Measurements from ENCODE around the gene ITPRIPL1. TPM values are rescaled to one million over a fixed set of nuclear protein-coding genes. Genes with fewer than 3 reads are reported as not detected.
"Not testable (repeated sequence)": the region's sequence is repeated elsewhere in the genome, so short reads cannot be mapped to it uniquely, and the experiment has no call there.

Gene ITPRIPL1, protein sequence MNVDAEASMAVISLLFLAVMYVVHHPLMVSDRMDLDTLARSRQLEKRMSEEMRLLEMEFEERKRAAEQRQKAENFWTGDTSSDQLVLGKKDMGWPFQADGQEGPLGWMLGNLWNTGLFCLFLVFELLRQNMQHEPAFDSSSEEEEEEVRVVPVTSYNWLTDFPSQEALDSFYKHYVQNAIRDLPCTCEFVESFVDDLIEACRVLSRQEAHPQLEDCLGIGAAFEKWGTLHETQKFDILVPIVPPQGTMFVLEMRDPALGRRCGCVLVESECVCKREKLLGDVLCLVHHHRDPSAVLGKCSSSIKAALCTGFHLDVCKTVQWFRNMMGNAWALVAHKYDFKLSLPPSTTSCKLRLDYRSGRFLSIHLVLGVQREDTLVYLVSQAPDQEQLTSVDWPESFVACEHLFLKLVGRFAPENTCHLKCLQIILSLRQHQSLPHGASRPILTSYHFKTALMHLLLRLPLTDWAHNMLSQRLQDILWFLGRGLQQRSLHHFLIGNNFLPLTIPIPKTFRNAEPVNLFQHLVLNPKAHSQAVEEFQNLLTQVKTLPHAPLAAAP
- 1 to 10 TPM in 2 of 3 donors, under 1 TPM in 1; 0.43 to 1.4 (median 1.3) TPM for total RNA-seq
- long read RNA-seq, donor 1, partial matches to known transcripts = 0 of 1 reads
- long read RNA-seq, donor 1, other reads (novel, unspliced or antisense) = 0 of 1 reads
- long read RNA-seq, donor 2, partial matches to known transcripts = 0 of 1 reads
- long read RNA-seq, donor 2, other reads (novel, unspliced or antisense) = 0 of 1 reads

DNA sequence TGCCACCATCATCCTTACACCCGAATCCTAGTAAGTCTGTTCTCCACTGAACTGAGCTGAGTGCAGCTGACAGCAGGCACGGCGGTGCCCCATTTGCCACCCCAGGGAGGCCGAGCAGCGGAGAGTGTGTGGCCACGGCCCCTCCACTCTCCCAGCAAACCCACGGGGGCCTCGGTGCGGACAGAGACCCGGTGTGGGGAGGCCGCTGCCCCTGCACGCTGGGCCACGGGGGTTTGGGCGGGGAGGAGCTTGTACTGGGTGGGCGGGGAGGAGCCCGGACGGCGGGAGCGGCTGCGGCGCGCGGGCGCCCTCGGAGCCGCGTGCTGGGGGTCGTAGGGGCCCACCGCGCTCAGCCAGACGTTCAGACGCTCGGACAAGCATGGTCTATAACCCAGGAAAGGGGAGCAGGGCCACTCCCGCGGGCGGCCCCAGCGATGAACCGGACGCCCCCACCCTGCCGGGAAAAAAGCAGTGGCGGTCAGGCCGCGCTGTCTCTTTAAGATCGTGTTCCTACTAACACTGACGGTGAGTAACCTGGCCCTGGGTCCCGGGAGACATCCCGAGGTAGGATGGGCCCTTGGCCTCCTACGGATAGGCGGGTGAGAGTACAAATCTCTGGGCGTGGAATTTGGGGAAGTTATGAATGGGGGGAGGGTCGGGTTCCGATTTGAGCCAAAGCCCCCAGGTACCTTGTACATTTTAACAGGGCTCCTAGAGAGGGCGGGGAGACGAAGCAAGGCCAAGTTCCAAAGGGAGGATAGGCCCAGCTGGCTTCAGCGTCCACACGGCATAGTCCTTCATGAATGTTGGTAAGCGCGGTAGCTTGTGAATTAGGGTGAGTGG, at the start of gene ITPRIPL1:
Gene ITPRIPL1, plus strand, starts transcription at position 277 of the 843 bp plus-strand sequence. Its CDS starts 523 bp downstream, at position 800.
- H3K36me3 ChIP-seq (ENCODE audit: low read depth) = no peaks in the 10 kb centered on the region
- ATAC-seq (peak; percentile 54), DNase-seq (peak in 2 of 3 donors; percentile 48 to 63)
- intact Hi-C loops (cut with DNase I, micrococcal nuclease) = no loop called here
- H3K4me3 ChIP-seq = no peak within 1 kb of the TSS
- TF ChIP-seq, protein P1, sequence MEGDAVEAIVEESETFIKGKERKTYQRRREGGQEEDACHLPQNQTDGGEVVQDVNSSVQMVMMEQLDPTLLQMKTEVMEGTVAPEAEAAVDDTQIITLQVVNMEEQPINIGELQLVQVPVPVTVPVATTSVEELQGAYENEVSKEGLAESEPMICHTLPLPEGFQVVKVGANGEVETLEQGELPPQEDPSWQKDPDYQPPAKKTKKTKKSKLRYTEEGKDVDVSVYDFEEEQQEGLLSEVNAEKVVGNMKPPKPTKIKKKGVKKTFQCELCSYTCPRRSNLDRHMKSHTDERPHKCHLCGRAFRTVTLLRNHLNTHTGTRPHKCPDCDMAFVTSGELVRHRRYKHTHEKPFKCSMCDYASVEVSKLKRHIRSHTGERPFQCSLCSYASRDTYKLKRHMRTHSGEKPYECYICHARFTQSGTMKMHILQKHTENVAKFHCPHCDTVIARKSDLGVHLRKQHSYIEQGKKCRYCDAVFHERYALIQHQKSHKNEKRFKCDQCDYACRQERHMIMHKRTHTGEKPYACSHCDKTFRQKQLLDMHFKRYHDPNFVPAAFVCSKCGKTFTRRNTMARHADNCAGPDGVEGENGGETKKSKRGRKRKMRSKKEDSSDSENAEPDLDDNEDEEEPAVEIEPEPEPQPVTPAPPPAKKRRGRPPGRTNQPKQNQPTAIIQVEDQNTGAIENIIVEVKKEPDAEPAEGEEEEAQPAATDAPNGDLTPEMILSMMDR (IDR thresholded peaks at IDR 0.05) = no peak
- no peaks in the 10 kb centered on the region for H3K9me3 ChIP-seq
- H3K4me1 ChIP-seq (ENCODE audit: low read depth) = peaks cover 16% of the 10 kb centered on the region

DNA sequence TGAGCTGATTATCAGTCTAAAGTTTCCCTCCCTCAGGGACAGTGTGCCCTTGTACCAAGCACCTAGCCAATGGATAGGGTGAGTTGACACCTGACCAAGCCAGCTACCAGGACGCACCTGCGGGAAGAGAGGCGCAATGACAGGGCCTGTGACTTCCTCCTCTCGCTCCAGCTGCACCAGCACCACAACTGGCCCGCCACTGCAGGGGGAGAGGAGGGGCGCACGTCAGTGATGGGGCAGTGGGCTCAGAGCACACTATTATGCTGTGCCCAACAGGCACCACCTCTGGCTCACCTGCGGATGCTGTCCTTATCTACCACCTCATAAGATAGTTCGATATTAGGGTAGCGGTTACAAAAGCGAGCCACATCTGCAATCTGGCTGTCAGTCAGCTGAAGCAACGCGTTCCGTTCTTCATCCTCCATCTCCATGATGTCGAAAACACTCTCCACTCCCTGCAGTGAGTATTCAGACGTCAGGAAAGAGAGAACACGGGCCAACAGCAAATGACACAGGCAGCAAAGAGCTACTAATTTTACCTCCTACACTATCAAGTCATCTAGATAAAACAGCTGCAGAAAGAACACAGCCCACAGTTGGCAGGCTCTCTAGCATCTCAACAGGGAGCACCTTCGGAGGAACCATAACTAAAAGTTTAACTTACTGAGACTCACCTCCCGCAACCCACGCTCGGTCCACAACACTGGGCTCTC, 48.2 kb upstream of the ITPRIPL1 start:
- no peak for ATAC-seq
- H3K4me1 ChIP-seq (ENCODE audit: low read depth) = no peaks in the 10 kb centered on the region
- intact Hi-C loops (cut with DNase I, micrococcal nuclease) = no loop called here
- H3K36me3 ChIP-seq (ENCODE audit: low read depth) = peaks cover 14% of the 10 kb centered on the region
- H3K4me3 ChIP-seq = no peak overlapping the region
- H3K9me3 ChIP-seq = no peaks in the 10 kb centered on the region
- DNase-seq = no peak
- TF ChIP-seq, protein P1 (IDR thresholded peaks at IDR 0.05) = no peak

DNA sequence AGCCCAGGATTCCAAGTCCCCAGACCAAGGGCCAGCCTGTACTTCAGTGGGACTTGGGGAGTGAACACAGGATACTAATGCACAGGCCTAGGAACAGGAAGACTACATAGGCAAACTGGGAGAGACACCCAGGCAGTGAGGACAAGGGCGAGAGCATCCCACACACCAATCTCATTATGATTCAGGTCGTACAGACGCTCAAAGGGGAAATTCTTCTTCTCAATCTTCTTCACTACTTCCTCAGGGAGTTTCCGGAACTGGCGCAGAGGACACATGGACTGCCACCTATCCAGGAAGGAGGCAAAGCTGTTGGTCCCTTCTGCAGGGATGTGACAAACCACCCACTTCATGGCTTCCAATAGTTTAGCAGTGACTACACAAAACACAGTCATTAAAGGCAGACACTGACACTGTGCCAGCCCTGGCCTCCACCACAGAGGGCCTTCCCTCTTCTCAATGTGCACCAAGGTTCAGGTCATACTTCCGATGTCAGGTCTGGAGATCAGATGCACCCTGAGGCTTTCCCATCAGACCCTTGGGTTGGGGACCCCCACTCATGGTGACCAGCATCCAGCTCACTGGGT, 37.8 kb upstream of the ITPRIPL1 start:
- Histone ChIP-seq H3K4me1 (ENCODE audit: low read depth) (no peaks in the 10 kb centered on the region), H3K36me3 (ENCODE audit: low read depth) (peaks cover 18% of the 10 kb centered on the region), H3K4me3 (no peak overlapping the region), H3K9me3 (no peaks in the 10 kb centered on the region)
- DNase-seq (no peak), ATAC-seq (no peak)
- intact Hi-C loops (cut with DNase I, micrococcal nuclease) = no loop called here
- TF ChIP-seq, protein P1 (IDR thresholded peaks at IDR 0.05) = no peak

DNA sequence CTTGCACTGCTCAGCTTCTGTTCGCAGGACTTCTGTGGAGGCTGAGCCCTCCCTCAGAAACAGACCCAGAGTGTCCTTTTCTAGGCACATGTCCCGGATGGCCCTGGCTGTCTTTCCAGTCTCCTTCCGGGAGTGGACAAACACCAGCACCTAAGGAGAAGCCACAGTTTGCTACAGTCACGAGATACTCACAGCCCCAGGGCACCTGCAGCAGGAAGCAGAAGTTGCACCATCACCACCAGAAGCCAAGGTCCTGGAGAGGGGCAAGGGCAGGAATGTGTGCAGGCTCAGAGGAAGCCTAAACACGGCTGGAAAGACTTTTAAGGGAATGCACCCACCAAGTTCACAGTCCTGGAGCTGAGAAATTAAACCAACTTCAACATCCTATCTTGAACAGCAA, 33.4 kb upstream of the ITPRIPL1 start:
- ATAC-seq (no peak), DNase-seq (no peak)
- H3K4me3 ChIP-seq = no peak overlapping the region
- TF ChIP-seq, protein P1 (IDR thresholded peaks at IDR 0.05) = no peak
- no peaks in the 10 kb centered on the region for H3K9me3 ChIP-seq
- H3K4me1 ChIP-seq (ENCODE audit: low read depth) = no peaks in the 10 kb centered on the region
- H3K36me3 ChIP-seq (ENCODE audit: low read depth) = peaks cover 17% of the 10 kb centered on the region
- intact Hi-C loops (cut with DNase I, micrococcal nuclease) = no loop called here

DNA sequence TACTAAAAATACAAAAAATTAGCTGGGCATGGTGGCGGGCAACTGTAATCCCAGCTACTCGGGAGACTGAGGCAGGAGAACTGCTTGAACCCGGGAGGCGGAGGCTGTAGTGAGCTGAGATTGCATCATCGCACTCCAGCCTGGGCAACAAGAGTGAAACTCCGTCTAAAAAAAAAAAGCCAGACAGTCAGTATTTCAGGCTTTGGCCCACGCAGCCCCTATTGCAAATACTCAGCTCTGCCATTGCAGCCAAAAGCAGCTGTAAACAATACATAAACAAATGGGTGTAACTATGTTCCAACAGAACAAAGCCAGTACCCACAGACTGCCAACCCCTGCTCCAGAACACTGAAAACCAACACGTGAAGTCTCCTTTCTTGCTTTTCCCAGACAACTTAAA, 30.8 kb upstream of the ITPRIPL1 start:
- ATAC-seq; DNase-seq; H3K9me3 ChIP-seq; intact Hi-C loops (cut with DNase I, micrococcal nuclease); H3K4me3 ChIP-seq; H3K4me1 ChIP-seq (ENCODE audit: low read depth): not testable (repeated sequence)
- peaks cover 29% of the 10 kb centered on the region for H3K36me3 ChIP-seq (ENCODE audit: low read depth)

Data from mucosa of descending colon (tissue), 3 donors.